ENCODE measurements around the gene SCRN1.
"Not testable (repeated sequence)": the region's sequence is repeated elsewhere in the genome, so short reads cannot be mapped to it uniquely, and the experiment has no call there.

Gene SCRN1

GRCh38 chr7:29890786-29891185 is 98.8 kb downstream of the SCRN1 start:
- DNase-seq (ENCODE audit: low read depth in 2 of 2), result not testable (repeated sequence)

- DNase-seq (ENCODE audit: low read depth in 2 of 2), result no peak
Measured at GRCh38 chr7:29890251-29890650, 99.3 kb downstream of the SCRN1 start.

- DNase-seq (ENCODE audit: low read depth in 2 of 2), result no peak
Measured at GRCh38 chr7:29889288-29889687, 100.3 kb downstream of the SCRN1 start.

- no peak for DNase-seq (ENCODE audit: low read depth in 2 of 2)
Measured at GRCh38 chr7:29888006-29888405, 101.6 kb downstream of the SCRN1 start.

GRCh38 chr7:29886827-29887226 is 102.8 kb downstream of the SCRN1 start:
- DNase-seq (ENCODE audit: low read depth in 2 of 2), result no peak

- no peak for DNase-seq (ENCODE audit: low read depth in 2 of 2)
Measured at GRCh38 chr7:29885626-29886025, 104.0 kb downstream of the SCRN1 start.

- no peak for DNase-seq (ENCODE audit: low read depth in 2 of 2)
Measured at GRCh38 chr7:29884399-29885272, 105.0 kb downstream of the SCRN1 start.

GRCh38 chr7:29883462-29884398 is 105.9 kb downstream of the SCRN1 start:
- no peak for DNase-seq (ENCODE audit: low read depth in 2 of 2)

GRCh38 chr7:29882481-29882880 is 107.1 kb downstream of the SCRN1 start:
- DNase-seq (ENCODE audit: low read depth in 2 of 2), result no peak

GRCh38 chr7:29881724-29882123 is 107.9 kb downstream of the SCRN1 start:
- DNase-seq (ENCODE audit: low read depth in 2 of 2), result no peak

GRCh38 chr7:29879609-29880008 is 110.0 kb downstream of the SCRN1 start:
- no peak for DNase-seq (ENCODE audit: low read depth in 2 of 2)

GRCh38 chr7:29878081-29878688 is 111.4 kb downstream of the SCRN1 start:
- DNase-seq (ENCODE audit: low read depth in 2 of 2), result no peak

GRCh38 chr7:29877196-29877595 is 112.4 kb downstream of the SCRN1 start:
- no peak for DNase-seq (ENCODE audit: low read depth in 2 of 2)

- no peak for DNase-seq (ENCODE audit: low read depth in 2 of 2)
Measured at GRCh38 chr7:29875741-29876140, 113.9 kb downstream of the SCRN1 start.

- DNase-seq (ENCODE audit: low read depth in 2 of 2), result no peak
Measured at GRCh38 chr7:29873644-29874294, 115.8 kb downstream of the SCRN1 start.

GRCh38 chr7:29871787-29872398 is 117.7 kb downstream of the SCRN1 start:
- DNase-seq (ENCODE audit: low read depth in 2 of 2), result no peak

Measured in stimulated activated CD8-positive, alpha-beta memory T cell treated with anti-CD3 and anti-CD28 coated beads, Interleukin-15, amount 100 ng/mL, for 4 hours (primary cell).